CD4-positive, alpha-beta T cell treated with Interferon gamma for 1 hour (primary cell): ENCODE results near the gene CMSS1.

ENCODE experiments used
- DNase-seq: peaks from one replicate; pipeline ENCODE4 v3.0.0-alpha.2; 2020

CMSS1 gene

GRCh38 chr3:99966662-99967416 is 149.2 kb downstream of the CMSS1 start:
- no peak for DNase-seq

- DNase-seq = no peak
Observed at GRCh38 chr3:99967796-99968195, 150.1 kb downstream of the CMSS1 start.

GRCh38 chr3:99969136-99969535 is 151.5 kb downstream of the CMSS1 start:
- no peak for DNase-seq

GRCh38 chr3:99970198-99970597 is 152.5 kb downstream of the CMSS1 start:
- no peak for DNase-seq

GRCh38 chr3:99971761-99972160 is 154.1 kb downstream of the CMSS1 start:
- no peak for DNase-seq

GRCh38 chr3:99972380-99973104 is 154.9 kb downstream of the CMSS1 start:
- no peak for DNase-seq

- DNase-seq = no peak
Observed at GRCh38 chr3:99974989-99975388, 157.3 kb downstream of the CMSS1 start.

GRCh38 chr3:99976584-99976983 is 158.9 kb downstream of the CMSS1 start:
- no peak for DNase-seq

GRCh38 chr3:99978221-99978620 is 160.6 kb downstream of the CMSS1 start:
- no peak for DNase-seq

GRCh38 chr3:99980606-99981005 is 162.9 kb downstream of the CMSS1 start:
- DNase-seq = no peak

- no peak for DNase-seq
Observed at GRCh38 chr3:99981138-99981537, 163.5 kb downstream of the CMSS1 start.

- no peak for DNase-seq
Observed at GRCh38 chr3:99982650-99983049, 165.0 kb downstream of the CMSS1 start.

GRCh38 chr3:99984139-99984538 is 166.5 kb downstream of the CMSS1 start:
- DNase-seq = no peak

GRCh38 chr3:99984668-99985067 is 167.0 kb downstream of the CMSS1 start:
- DNase-seq = no peak

- DNase-seq = no peak
Observed at GRCh38 chr3:99990179-99990578, 172.5 kb downstream of the CMSS1 start.

- DNase-seq = no peak
Observed at GRCh38 chr3:99997293-99997692, 179.6 kb downstream of the CMSS1 start.

- no peak for DNase-seq
Observed at GRCh38 chr3:99999536-99999935, 181.9 kb downstream of the CMSS1 start.

GRCh38 chr3:100001083-100001482 is 183.4 kb downstream of the CMSS1 start:
- no peak for DNase-seq

GRCh38 chr3:100001526-100002270 is 184.0 kb downstream of the CMSS1 start:
- no peak for DNase-seq

- no peak for DNase-seq
Observed at GRCh38 chr3:100002599-100003350, 185.1 kb downstream of the CMSS1 start.

- no peak for DNase-seq
Observed at GRCh38 chr3:100003609-100004503, 186.2 kb downstream of the CMSS1 start.

GRCh38 chr3:100004931-100005330 is 187.3 kb downstream of the CMSS1 start:
- DNase-seq = no peak
